ENCODE data around the gene FOXO4.

The FOXO4 gene

GRCh38 chrX:71118032-71118984 is 22.7 kb downstream of the FOXO4 start, which contains the start of gene MED12:
Gene MED12 (plus strand): TSS chrX:71118596. CDS start chrX:71118755, 159 bp downstream.
- TF ChIP-seq, protein P1, sequence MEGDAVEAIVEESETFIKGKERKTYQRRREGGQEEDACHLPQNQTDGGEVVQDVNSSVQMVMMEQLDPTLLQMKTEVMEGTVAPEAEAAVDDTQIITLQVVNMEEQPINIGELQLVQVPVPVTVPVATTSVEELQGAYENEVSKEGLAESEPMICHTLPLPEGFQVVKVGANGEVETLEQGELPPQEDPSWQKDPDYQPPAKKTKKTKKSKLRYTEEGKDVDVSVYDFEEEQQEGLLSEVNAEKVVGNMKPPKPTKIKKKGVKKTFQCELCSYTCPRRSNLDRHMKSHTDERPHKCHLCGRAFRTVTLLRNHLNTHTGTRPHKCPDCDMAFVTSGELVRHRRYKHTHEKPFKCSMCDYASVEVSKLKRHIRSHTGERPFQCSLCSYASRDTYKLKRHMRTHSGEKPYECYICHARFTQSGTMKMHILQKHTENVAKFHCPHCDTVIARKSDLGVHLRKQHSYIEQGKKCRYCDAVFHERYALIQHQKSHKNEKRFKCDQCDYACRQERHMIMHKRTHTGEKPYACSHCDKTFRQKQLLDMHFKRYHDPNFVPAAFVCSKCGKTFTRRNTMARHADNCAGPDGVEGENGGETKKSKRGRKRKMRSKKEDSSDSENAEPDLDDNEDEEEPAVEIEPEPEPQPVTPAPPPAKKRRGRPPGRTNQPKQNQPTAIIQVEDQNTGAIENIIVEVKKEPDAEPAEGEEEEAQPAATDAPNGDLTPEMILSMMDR (IDR thresholded peaks at IDR 0.05): no peak
- no peak for TF ChIP-seq ZFX (IDR thresholded peaks at IDR 0.05; ENCODE audit: borderline replicate concordance)
- H3K27ac ChIP-seq: peak within 1 kb of the TSS; percentile 63

- TF ChIP-seq, protein P1 (IDR thresholded peaks at IDR 0.05): no peak
- no peak for TF ChIP-seq ZFX (IDR thresholded peaks at IDR 0.05; ENCODE audit: borderline replicate concordance)
- H3K27ac ChIP-seq: peak overlapping the region; percentile 63
These were observed 23.4 kb downstream of the FOXO4 start for GRCh38 chrX:71118985-71119535.

DNA sequence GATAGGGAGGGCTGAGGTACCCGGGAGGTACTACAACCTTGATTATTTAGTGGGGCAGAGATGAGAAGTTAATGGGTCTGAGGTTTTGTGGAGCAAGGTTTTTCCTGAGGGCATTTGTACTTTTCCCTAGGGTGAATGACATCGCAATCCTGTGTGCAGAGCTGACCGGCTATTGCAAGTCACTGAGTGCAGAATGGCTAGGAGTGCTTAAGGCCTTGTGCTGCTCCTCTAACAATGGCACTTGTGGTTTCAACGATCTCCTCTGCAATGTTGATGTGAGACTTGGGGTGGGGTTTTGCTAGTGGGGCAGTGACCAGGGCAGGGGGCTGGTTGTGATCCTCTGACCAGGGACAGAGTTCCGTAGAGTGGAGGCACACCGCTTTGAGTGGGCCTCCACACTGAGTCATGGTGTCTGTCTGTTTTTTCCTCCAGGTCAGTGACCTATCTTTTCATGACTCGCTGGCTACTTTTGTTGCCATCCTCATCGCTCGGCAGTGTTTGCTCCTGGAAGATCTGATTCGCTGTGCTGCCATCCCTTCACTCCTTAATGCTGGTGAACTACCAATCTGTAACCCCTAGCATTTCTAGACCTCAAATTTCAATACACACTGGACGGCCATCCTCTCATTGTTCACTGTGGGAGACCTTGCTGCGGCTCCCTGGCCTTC is 32.6 kb downstream of the FOXO4 start:
- H3K27ac ChIP-seq: no peak overlapping the region
- no peak for TF ChIP-seq ZFX (IDR thresholded peaks at IDR 0.05; ENCODE audit: borderline replicate concordance)
- TF ChIP-seq, protein P1 (IDR thresholded peaks at IDR 0.05): no peak

DNA sequence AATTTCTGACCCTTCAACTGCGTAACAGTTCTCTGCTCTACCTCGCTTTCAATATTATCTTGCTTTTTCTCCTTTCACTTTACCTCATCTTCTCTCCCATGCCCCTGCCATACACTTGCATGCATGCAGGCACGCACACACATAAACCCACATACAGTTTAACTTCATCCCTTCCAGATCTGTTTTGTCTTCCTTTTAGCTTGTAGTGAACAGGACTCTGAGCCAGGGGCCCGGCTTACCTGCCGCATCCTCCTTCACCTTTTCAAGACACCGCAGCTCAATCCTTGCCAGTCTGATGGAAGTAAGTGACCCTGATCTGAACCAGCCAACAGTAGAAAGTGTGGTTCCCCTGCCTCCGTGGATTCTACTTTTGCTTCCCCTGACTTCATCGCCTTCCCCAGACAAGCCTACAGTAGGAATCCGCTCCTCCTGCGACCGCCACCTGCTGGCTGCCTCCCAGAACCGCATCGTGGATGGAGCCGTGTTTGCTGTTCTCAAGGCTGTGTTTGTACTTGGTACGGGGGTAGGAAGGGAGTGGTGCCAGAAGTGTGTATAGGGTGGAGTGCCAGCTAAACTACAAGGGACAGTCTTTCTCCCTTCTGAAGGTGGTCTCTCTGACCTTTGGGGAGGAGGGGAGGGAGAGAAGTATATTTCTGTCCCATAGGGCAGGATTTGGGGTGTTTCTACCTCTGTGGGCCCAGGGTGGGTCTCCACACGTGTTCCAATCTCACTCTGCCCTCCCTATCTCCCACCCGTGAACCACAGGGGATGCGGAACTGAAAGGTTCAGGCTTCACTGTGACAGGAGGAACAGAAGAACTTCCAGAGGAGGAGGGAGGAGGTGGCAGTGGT is 33.5 kb downstream of the FOXO4 start:
- H3K27ac ChIP-seq: no peak overlapping the region
- TF ChIP-seq, protein P1 (IDR thresholded peaks at IDR 0.05): peak; percentile 80
- no peak for TF ChIP-seq ZFX (IDR thresholded peaks at IDR 0.05; ENCODE audit: borderline replicate concordance)

- no peak for TF ChIP-seq ZFX (IDR thresholded peaks at IDR 0.05; ENCODE audit: borderline replicate concordance)
- TF ChIP-seq, protein P1 (IDR thresholded peaks at IDR 0.05): no peak
- H3K27ac ChIP-seq: no peak overlapping the region
These were observed 35.9 kb downstream of the FOXO4 start for GRCh38 chrX:71131510-71131909.

- TF ChIP-seq, protein P1 (IDR thresholded peaks at IDR 0.05): no peak
- TF ChIP-seq ZFX (IDR thresholded peaks at IDR 0.05; ENCODE audit: borderline replicate concordance): no peak
- no peak overlapping the region for H3K27ac ChIP-seq
These were observed 44.8 kb downstream of the FOXO4 start for GRCh38 chrX:71140440-71140839.

Data from 22Rv1 (cell line).